CD4-positive, alpha-beta T cell treated with Interleukin-2 at 100 ng/mL for 4 hours (primary cell): ENCODE data around the gene BACE1.
"Not testable (repeated sequence)": the region's sequence is repeated elsewhere in the genome, so short reads cannot be mapped to it uniquely, and the experiment has no call there.

Experiments
- DNase-seq: peaks from one replicate; pipeline ENCODE4 v3.0.0-alpha.2; 2020; ENCODE audit warnings: low spot score

Gene BACE1

GRCh38 chr11:117316197-117316961 lies at the start of gene BACE1:
BACE1 (minus strand) TSS chr11:117316256; CDS start chr11:117315795, 461 bp downstream.
- DNase-seq = peak; percentile 19

GRCh38 chr11:117361432-117361831 lies 45.4 kb upstream of the BACE1 start:
- DNase-seq = no peak

- no peak for DNase-seq
Measured at GRCh38 chr11:117356126-117356890, 40.3 kb upstream of the BACE1 start.

- DNase-seq = no peak
Measured at GRCh38 chr11:117354550-117354949, 38.5 kb upstream of the BACE1 start.

- DNase-seq = no peak
Measured at GRCh38 chr11:117345039-117345438, 29.0 kb upstream of the BACE1 start.

- DNase-seq = no peak
Measured at GRCh38 chr11:117337076-117337475, 21.0 kb upstream of the BACE1 start.

GRCh38 chr11:117335399-117335798 lies 19.3 kb upstream of the BACE1 start:
- no peak for DNase-seq

- DNase-seq = no peak
Measured at GRCh38 chr11:117334896-117335295, 18.8 kb upstream of the BACE1 start.

GRCh38 chr11:117333917-117334316 lies 17.9 kb upstream of the BACE1 start:
- DNase-seq = no peak

GRCh38 chr11:117332843-117333242 lies 16.8 kb upstream of the BACE1 start:
- DNase-seq = no peak

GRCh38 chr11:117328375-117329010 lies 12.4 kb upstream of the BACE1 start:
- peak; percentile 2 for DNase-seq

GRCh38 chr11:117327567-117328374 lies 11.7 kb upstream of the BACE1 start, which contains the start of gene CEP164:
CEP164 (plus strand) TSS chr11:117327854; CDS start chr11:117338587, 10,733 bp downstream.
- DNase-seq = peak; percentile 97

- DNase-seq = not testable (repeated sequence)
Measured at GRCh38 chr11:117327255-117327566, 11.2 kb upstream of the BACE1 start.

- DNase-seq = no peak
Measured at GRCh38 chr11:117319214-117319840, 3.3 kb upstream of the BACE1 start.

- no peak for DNase-seq
Measured at GRCh38 chr11:117318738-117319137, 2.7 kb upstream of the BACE1 start.

GRCh38 chr11:117315285-117316196 lies 515 bp downstream of the BACE1 start:
- DNase-seq = no peak

- no peak for DNase-seq
Measured at GRCh38 chr11:117314840-117315239, 1.2 kb downstream of the BACE1 start.

- no peak for DNase-seq
Measured at GRCh38 chr11:117313828-117314768, 2.0 kb downstream of the BACE1 start.

- no peak for DNase-seq
Measured at GRCh38 chr11:117313091-117313490, 3.0 kb downstream of the BACE1 start.
